Smooth muscle cell (in vitro differentiated cells): Measurements from ENCODE around the gene ZNF579. TPM values are rescaled to one million over a fixed set of nuclear protein-coding genes. Genes with fewer than 3 reads are reported as not detected.

ENCODE experiments used
- DNase-seq: peaks from one replicate; lab custom pipeline; 2025; ENCODE audit not compliant: unreplicated experiment; lab: John Stamatoyannopoulos, UW
- H2AFZ ChIP-seq: fragments of 200-600 bp; sonication (generic); 2 replicates; pipeline ENCODE4 v1.6.0; 2016; ENCODE audit warnings: antibody characterized with exemption, low read depth, mild to moderate bottlenecking
- H3F3A ChIP-seq: fragments of 200-600 bp; sonication (generic); 2 replicates; pipeline ENCODE4 v1.6.0; 2017; ENCODE audit warnings: antibody characterized with exemption, low read depth
- H3K27ac ChIP-seq: fragments of 200-600 bp; sonication (generic); 2 replicates; pipeline ENCODE4 v1.5.1; 2016; ENCODE audit warnings: low read depth, mild to moderate bottlenecking
- H3K27me3 ChIP-seq: fragments of 200-600 bp; sonication (generic); 2 replicates; pipeline ENCODE4 v1.6.1; 2016; ENCODE audit warnings: low read depth, mild to moderate bottlenecking
- H3K36me3 ChIP-seq: fragments of 200-600 bp; sonication (generic); 2 replicates; pipeline ENCODE4 v1.5.1; 2016; ENCODE audit warnings: low read depth
- H3K4me1 ChIP-seq: fragments of 200-600 bp; sonication (generic); 2 replicates; pipeline ENCODE4 v1.5.1; 2016; ENCODE audit warnings: low read depth
- H3K4me2 ChIP-seq: fragments of 200-600 bp; sonication (generic); 2 replicates; pipeline ENCODE4 v1.6.0; 2016; ENCODE audit warnings: mild to moderate bottlenecking
- H3K4me3 ChIP-seq: fragments of 200-600 bp; sonication (generic); 2 replicates; pipeline ENCODE4 v1.5.1; 2016; ENCODE audit warnings: mild to moderate bottlenecking
- H3K79me2 ChIP-seq: fragments of 200-600 bp; sonication (generic); 2 replicates; pipeline ENCODE4 v1.6.0; 2016; ENCODE audit warnings: low read depth, mild to moderate bottlenecking
- H3K9ac ChIP-seq: fragments of 200-600 bp; sonication (generic); 2 replicates; pipeline ENCODE4 v1.6.0; 2016; ENCODE audit warnings: low read depth
- H3K9me3 ChIP-seq: fragments of 200-600 bp; sonication (generic); replicated peaks from 2 replicates; pipeline ENCODE4 v1.5.1; 2016; ENCODE audit warnings: low read depth
- H4K20me1 ChIP-seq: fragments of 200-600 bp; sonication (generic); 2 replicates; pipeline ENCODE4 v1.6.0; 2016; ENCODE audit warnings: low read depth
- CTCF ChIP-seq: fragments of 200-600 bp; sonication (generic); IDR thresholded peaks from 2 replicates; pipeline ENCODE4 v1.5.1; 2017; ENCODE audit warnings: borderline replicate concordance, mild to moderate bottlenecking, antibody characterized with exemption; ENCODE audit not compliant: insufficient read depth, poor library complexity, severe bottlenecking
- WGBS: methylation state at CpG from one replicate; pipeline ENCODE4 v1.1.7; 2016; ENCODE audit warnings: low lambda C conversion rate; 5-methylcytosine and 5-hydroxymethylcytosine counted together
- polyA plus RNA-seq: library from polyadenylated mRNA; unstranded; fragments of >200 nt; fragmentation: Nextera tagmentation; extraction: Ambion mirVana; gene quantifications from 2 replicates; pipeline ENCODE4 v1.2.1, GENCODE V29; 2016
- total RNA-seq: library from RNA; depleted of rRNA; stranded (reverse); fragments of >200 nt; gene quantifications from 2 replicates; pipeline ENCODE4 v1.2.3, GENCODE V29; 2014

The ZNF579 gene
- total and polyA plus RNA-seq, 2 experiments from 2014 or later: 4.2 to 15.1 TPM

GRCh38 chr19:55605207-55605636 is 24.6 kb upstream of the ZNF579 start:
- Histone ChIP-seq H3K27ac (peak overlapping the region; percentile 85), H3K27me3 (no peaks in the 10 kb centered on the region), H2AFZ (no peak overlapping the region), H3K4me3 (peak overlapping the region; percentile 80), H3K79me2 (peaks cover 35% of the 10 kb centered on the region), H3K4me1 (peaks cover 16% of the 10 kb centered on the region), H3K9ac (no peak overlapping the region), H3K9me3 (no peaks in the 10 kb centered on the region), H3K36me3 (no peaks in the 10 kb centered on the region), H3K4me2 (peak overlapping the region; percentile 88), H4K20me1 (peaks cover 29% of the 10 kb centered on the region), H3F3A (peaks cover 16% of the 10 kb centered on the region)
- WGBS: under 1% methylated on average over 29 of the region's 43 CpGs
- DNase-seq: peak; percentile 95
- TF ChIP-seq CTCF: no peak

- Histone ChIP-seq H3K4me2 (peak overlapping the region; percentile 88), H3K4me1 (peaks cover 16% of the 10 kb centered on the region), H3K9ac (no peak overlapping the region), H3K9me3 (no peaks in the 10 kb centered on the region), H3F3A (peaks cover 16% of the 10 kb centered on the region), H3K4me3 (no peak overlapping the region), H3K27me3 (no peaks in the 10 kb centered on the region), H2AFZ (no peak overlapping the region), H3K36me3 (no peaks in the 10 kb centered on the region), H4K20me1 (peaks cover 21% of the 10 kb centered on the region), H3K27ac (peak overlapping the region; percentile 85), H3K79me2 (peaks cover 20% of the 10 kb centered on the region)
- WGBS: 70% methylated on average over 21 of the region's 22 CpGs
- no peak for DNase-seq
- TF ChIP-seq CTCF: no peak
These were observed 23.1 kb upstream of the ZNF579 start for GRCh38 chr19:55603581-55604292.

GRCh38 chr19:55603115-55603514 is 22.5 kb upstream of the ZNF579 start:
- WGBS: 96% methylated on average over 21 of the region's 21 CpGs
- no peak for TF ChIP-seq CTCF
- H4K20me1 ChIP-seq: peaks cover 17% of the 10 kb centered on the region

More at GRCh38 chr19:55603115-55603514, 22.5 kb upstream of the ZNF579 start:
- Histone ChIP-seq H3K27ac (no peak overlapping the region), H3F3A (peaks cover 16% of the 10 kb centered on the region), H3K27me3 (no peaks in the 10 kb centered on the region), H3K4me2 (no peak overlapping the region), H3K79me2 (peaks cover 18% of the 10 kb centered on the region), H2AFZ (no peak overlapping the region), H3K9ac (no peak overlapping the region), H3K4me3 (no peak overlapping the region), H3K9me3 (no peaks in the 10 kb centered on the region), H3K36me3 (no peaks in the 10 kb centered on the region), H3K4me1 (peaks cover 16% of the 10 kb centered on the region)
- no peak for DNase-seq
